GM23338 (cell line): ENCODE data around the gene ZNF519. TPM values are rescaled to one million over a fixed set of nuclear protein-coding genes. Genes with fewer than 3 reads are reported as not detected.
"Not testable (repeated sequence)": the region's sequence is repeated elsewhere in the genome, so short reads cannot be mapped to it uniquely, and the experiment has no call there.

Source experiments
- ATAC-seq: fragments of 200-7000 bp; cut with Tn5 transposase; 3 replicates; pipeline ENCODE4 v1.9.1; 2020
- DNase-seq: peaks from one replicate; pipeline ENCODE4 v3.0.0-alpha.2; 2015; ENCODE audit warnings: low spot score
- H2AFZ ChIP-seq: fragments of 200-600 bp; sonication (generic); 2 replicates; pipeline ENCODE4 v1.8.0; 2016; ENCODE audit warnings: antibody characterized with exemption, mild to moderate bottlenecking, moderate library complexity
- H3F3A ChIP-seq: fragments of 200-600 bp; sonication (generic); replicated peaks from 2 replicates; pipeline ENCODE4 v1.8.0; 2017; ENCODE audit warnings: antibody characterized with exemption, mixed run types, low read depth
- H3K27ac ChIP-seq: fragments of 200-600 bp; sonication (generic); 2 replicates; pipeline ENCODE4 v1.6.1; 2016; ENCODE audit warnings: low read depth
- H3K27me3 ChIP-seq: fragments of 200-600 bp; sonication (generic); 2 replicates; pipeline ENCODE4 v1.8.0; 2016; ENCODE audit warnings: mild to moderate bottlenecking, mixed run types, moderate library complexity; ENCODE audit not compliant: insufficient read depth
- H3K36me3 ChIP-seq: fragments of 200-600 bp; sonication (generic); 2 replicates; pipeline ENCODE4 v1.8.0; 2016; ENCODE audit warnings: mild to moderate bottlenecking; ENCODE audit not compliant: insufficient read depth
- H3K4me1 ChIP-seq: fragments of 200-600 bp; sonication (generic); 2 replicates; pipeline ENCODE4 v1.8.0; 2016; ENCODE audit warnings: mild to moderate bottlenecking, moderate library complexity; ENCODE audit not compliant: insufficient read depth
- H3K4me2 ChIP-seq: fragments of 200-600 bp; sonication (generic); 2 replicates; pipeline ENCODE4 v1.7.1; 2017; ENCODE audit warnings: mixed run types
- H3K4me3 ChIP-seq: fragments of 200-600 bp; sonication (generic); 2 replicates; pipeline ENCODE4 v1.6.1; 2016; ENCODE audit warnings: mixed run types
- H3K79me2 ChIP-seq: fragments of 200-600 bp; sonication (generic); replicated peaks from 2 replicates; pipeline ENCODE4 v1.8.0; 2017; ENCODE audit warnings: mild to moderate bottlenecking; ENCODE audit not compliant: insufficient read depth
- H3K9me2 ChIP-seq: fragments of 200-600 bp; sonication (generic); 2 replicates; pipeline ENCODE4 v1.8.0; 2017; ENCODE audit not compliant: insufficient read depth
- H4K20me1 ChIP-seq: fragments of 200-600 bp; sonication (generic); replicated peaks from 2 replicates; pipeline ENCODE4 v1.8.0; 2017; ENCODE audit warnings: mild to moderate bottlenecking; ENCODE audit not compliant: insufficient read depth
- H3K27ac Mint-ChIP-seq: 2 replicates; pipeline ENCODE4 v1.8.0; 2020; ENCODE audit warnings: inconsistent platforms, mild to moderate bottlenecking, moderate library complexity, mixed read lengths
- H3K27me3 Mint-ChIP-seq: 3 replicates; pipeline ENCODE4 v1.8.0; 2022; ENCODE audit warnings: low read depth, mild to moderate bottlenecking, moderate library complexity, mixed read lengths, inconsistent platforms; ENCODE audit not compliant: insufficient read depth, poor library complexity
- H3K36me3 Mint-ChIP-seq: 3 replicates; pipeline ENCODE4 v1.8.0; 2021; ENCODE audit warnings: low read depth, mild to moderate bottlenecking, inconsistent platforms, moderate library complexity, mixed read lengths
- H3K4me1 Mint-ChIP-seq: 3 replicates; pipeline ENCODE4 v1.8.0; 2020; ENCODE audit warnings: mild to moderate bottlenecking, inconsistent platforms, mixed read lengths
- H3K4me3 Mint-ChIP-seq: 3 replicates; pipeline ENCODE4 v1.8.0; 2021; ENCODE audit warnings: moderate library complexity, mild to moderate bottlenecking, inconsistent platforms, mixed read lengths
- H3K9me3 Mint-ChIP-seq: 3 replicates; pipeline ENCODE4 v1.8.0; 2020; ENCODE audit warnings: moderate library complexity, mild to moderate bottlenecking, inconsistent platforms, mixed read lengths
- CREB1 ChIP-seq: fragments of 250-450 bp; sonication (Bioruptor Pico); IDR thresholded peaks from 2 replicates; pipeline ENCODE4 v1.5.0; 2020; ENCODE audit warnings: low read depth, mild to moderate bottlenecking, moderate library complexity
- ETS1 ChIP-seq: IDR thresholded peaks from 2 replicates; pipeline ENCODE4 v1.6.1; 2016; ENCODE audit warnings: antibody characterized with exemption
- EZH2 ChIP-seq: fragments of 200-600 bp; sonication (generic); IDR thresholded peaks from one replicate; pipeline ENCODE4 v1.8.0; 2017; ENCODE audit warnings: antibody characterized with exemption, mild to moderate bottlenecking, low read depth; ENCODE audit not compliant: unreplicated experiment
- EZH2phosphoT487 ChIP-seq: fragments of 200-600 bp; sonication (generic); IDR thresholded peaks from one replicate; pipeline ENCODE4 v1.8.1; 2018; ENCODE audit warnings: antibody characterized with exemption; ENCODE audit not compliant: unreplicated experiment
- JUNB ChIP-seq: IDR thresholded peaks from one replicate; pipeline ENCODE4 v1.6.1; 2016; ENCODE audit warnings: antibody characterized with exemption; ENCODE audit not compliant: unreplicated experiment
- NANOG ChIP-seq: IDR thresholded peaks from 2 replicates; pipeline ENCODE4 v1.6.1; 2016; ENCODE audit warnings: antibody characterized with exemption, borderline replicate concordance
- POLR2AphosphoS5 ChIP-seq: IDR thresholded peaks from 2 replicates; pipeline ENCODE4 v1.6.1; 2016; ENCODE audit warnings: antibody characterized with exemption, low read depth
- REST ChIP-seq: IDR thresholded peaks from one replicate; pipeline ENCODE4 v1.6.1; 2018; ENCODE audit warnings: antibody characterized with exemption; ENCODE audit not compliant: unreplicated experiment
- polyA plus RNA-seq: library from polyadenylated mRNA; unstranded; fragments of >200 nt; fragmentation: Nextera tagmentation; extraction: Ambion mirVana; gene quantifications from 2 replicates; pipeline ENCODE4 v1.2.1, GENCODE V29; 2016
- total RNA-seq: library from RNA; depleted of rRNA; stranded (reverse); fragments of >200 nt; shearing (Covaris generic); gene quantifications from 2 replicates; pipeline ENCODE4 v1.2.3, GENCODE V29; 2014
- TF ChIP-seq, protein P1 (sequence below), 2 experiments: fragments of 200-600 bp in 1 of 2; sonication (generic) in 1 of 2; conservative IDR thresholded peaks; 2 replicates each; pipeline versions ENCODE4 v1.5.1 to v1.6.1; 2016 to 2017; ENCODE audit warnings: antibody characterized with exemption in 2 of 2, low read depth in 2 of 2, mild to moderate bottlenecking in 2 of 2, moderate library complexity in 1 of 2

ZNF519 gene
- total and polyA plus RNA-seq, 2 experiments from 2014 or later, result 29.4 to 54.6 TPM

GRCh38 chr18:14145581-14146338 is 13.5 kb upstream of the ZNF519 start:
- H3K27ac Mint-ChIP-seq, H3K36me3 ChIP-seq, H4K20me1 ChIP-seq, H3K4me1 Mint-ChIP-seq, H3K4me1 ChIP-seq, H3K36me3 Mint-ChIP-seq, H3F3A ChIP-seq, H3K9me2 ChIP-seq, ATAC-seq, H3K4me3 Mint-ChIP-seq, H3K27ac ChIP-seq, H3K4me3 ChIP-seq, H3K27me3 Mint-ChIP-seq, H3K4me2 ChIP-seq, H3K27me3 ChIP-seq, H3K79me2 ChIP-seq, DNase-seq, H2AFZ ChIP-seq: not testable (repeated sequence)
- peaks cover 13% of the 10 kb centered on the region for H3K9me3 Mint-ChIP-seq

DNA sequence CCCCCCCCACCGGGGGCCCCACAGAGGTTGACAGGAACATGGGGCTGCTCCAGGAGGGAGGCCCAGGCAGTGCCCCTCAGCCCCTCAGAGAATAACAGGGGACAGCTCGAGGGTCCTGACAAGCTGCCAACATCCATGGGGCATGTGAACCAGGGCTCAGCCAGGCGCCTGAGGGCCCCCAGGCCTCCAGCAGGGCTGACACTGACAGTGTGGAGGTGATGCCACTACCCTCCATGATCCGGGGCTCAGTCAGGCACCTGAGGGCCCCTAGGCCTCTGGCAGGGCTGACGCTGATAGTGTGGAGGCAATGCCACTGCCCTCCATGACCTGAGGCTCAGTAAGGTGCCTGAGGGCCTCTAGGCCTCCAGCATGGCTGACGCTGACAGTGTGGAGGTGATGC is 12.8 kb upstream of the ZNF519 start:
- H4K20me1 ChIP-seq, H3K27me3 ChIP-seq, H3K4me2 ChIP-seq, H3F3A ChIP-seq, H3K36me3 ChIP-seq, H3K36me3 Mint-ChIP-seq, H3K4me1 Mint-ChIP-seq, ATAC-seq, H3K4me1 ChIP-seq, H3K27me3 Mint-ChIP-seq, H3K27ac ChIP-seq, DNase-seq, H2AFZ ChIP-seq, H3K27ac Mint-ChIP-seq, H3K4me3 ChIP-seq, H3K4me3 Mint-ChIP-seq, H3K79me2 ChIP-seq, H3K9me2 ChIP-seq: not testable (repeated sequence)
- peaks cover 12% of the 10 kb centered on the region for H3K9me3 Mint-ChIP-seq

GRCh38 chr18:14144628-14144895 is 12.3 kb upstream of the ZNF519 start:
- H3F3A ChIP-seq, result no peaks in the 10 kb centered on the region
- no peak overlapping the region for H3K27ac Mint-ChIP-seq
- H3K4me3 Mint-ChIP-seq, result no peak overlapping the region
- H3K9me3 Mint-ChIP-seq, result peaks cover 13% of the 10 kb centered on the region
- H3K36me3 Mint-ChIP-seq, result peaks cover 3% of the 10 kb centered on the region; the same call in 1 of the 3 replicates
- H3K4me1 ChIP-seq, result no peaks in the 10 kb centered on the region
- no peak overlapping the region for H3K4me2 ChIP-seq
- no peak overlapping the region for H2AFZ ChIP-seq
- peaks cover 5% of the 10 kb centered on the region; the same call in 2 of the 3 replicates for H3K4me1 Mint-ChIP-seq
- H3K79me2 ChIP-seq, result no peaks in the 10 kb centered on the region
- TF ChIP-seq EZH2, result no peak
- TF ChIP-seq ETS1, result no peak
- TF ChIP-seq REST, result no peak
- no peak for TF ChIP-seq EZH2phosphoT487
- TF ChIP-seq POLR2AphosphoS5, result no peak
- no peak for TF ChIP-seq JUNB
- TF ChIP-seq NANOG, result no peak
- TF ChIP-seq, protein P1, sequence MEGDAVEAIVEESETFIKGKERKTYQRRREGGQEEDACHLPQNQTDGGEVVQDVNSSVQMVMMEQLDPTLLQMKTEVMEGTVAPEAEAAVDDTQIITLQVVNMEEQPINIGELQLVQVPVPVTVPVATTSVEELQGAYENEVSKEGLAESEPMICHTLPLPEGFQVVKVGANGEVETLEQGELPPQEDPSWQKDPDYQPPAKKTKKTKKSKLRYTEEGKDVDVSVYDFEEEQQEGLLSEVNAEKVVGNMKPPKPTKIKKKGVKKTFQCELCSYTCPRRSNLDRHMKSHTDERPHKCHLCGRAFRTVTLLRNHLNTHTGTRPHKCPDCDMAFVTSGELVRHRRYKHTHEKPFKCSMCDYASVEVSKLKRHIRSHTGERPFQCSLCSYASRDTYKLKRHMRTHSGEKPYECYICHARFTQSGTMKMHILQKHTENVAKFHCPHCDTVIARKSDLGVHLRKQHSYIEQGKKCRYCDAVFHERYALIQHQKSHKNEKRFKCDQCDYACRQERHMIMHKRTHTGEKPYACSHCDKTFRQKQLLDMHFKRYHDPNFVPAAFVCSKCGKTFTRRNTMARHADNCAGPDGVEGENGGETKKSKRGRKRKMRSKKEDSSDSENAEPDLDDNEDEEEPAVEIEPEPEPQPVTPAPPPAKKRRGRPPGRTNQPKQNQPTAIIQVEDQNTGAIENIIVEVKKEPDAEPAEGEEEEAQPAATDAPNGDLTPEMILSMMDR (conservative IDR thresholded peaks at IDR 0.05; ENCODE audit: low read depth in 2 of 2), result no peak
- TF ChIP-seq CREB1 (CRISPR knock-in tag), result no peak
- H3K27me3 ChIP-seq, result no peaks in the 10 kb centered on the region
- H3K36me3 ChIP-seq, result no peaks in the 10 kb centered on the region
- ATAC-seq (no peak), DNase-seq (no peak)
- no peak overlapping the region for H3K4me3 ChIP-seq
- no peak overlapping the region for H3K27ac ChIP-seq
- H3K27me3 Mint-ChIP-seq, result peaks cover 7% of the 10 kb centered on the region
- H4K20me1 ChIP-seq, result no peaks in the 10 kb centered on the region
- H3K9me2 ChIP-seq, result no peaks in the 10 kb centered on the region
